ENCODE results near the gene PDZK1IP1. TPM values are rescaled to one million over a fixed set of nuclear protein-coding genes. Genes with fewer than 3 reads are reported as not detected.

PDZK1IP1 gene, protein sequence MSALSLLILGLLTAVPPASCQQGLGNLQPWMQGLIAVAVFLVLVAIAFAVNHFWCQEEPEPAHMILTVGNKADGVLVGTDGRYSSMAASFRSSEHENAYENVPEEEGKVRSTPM
- 3.5 and 6.2 TPM in 2 replicates for total RNA-seq

DNA sequence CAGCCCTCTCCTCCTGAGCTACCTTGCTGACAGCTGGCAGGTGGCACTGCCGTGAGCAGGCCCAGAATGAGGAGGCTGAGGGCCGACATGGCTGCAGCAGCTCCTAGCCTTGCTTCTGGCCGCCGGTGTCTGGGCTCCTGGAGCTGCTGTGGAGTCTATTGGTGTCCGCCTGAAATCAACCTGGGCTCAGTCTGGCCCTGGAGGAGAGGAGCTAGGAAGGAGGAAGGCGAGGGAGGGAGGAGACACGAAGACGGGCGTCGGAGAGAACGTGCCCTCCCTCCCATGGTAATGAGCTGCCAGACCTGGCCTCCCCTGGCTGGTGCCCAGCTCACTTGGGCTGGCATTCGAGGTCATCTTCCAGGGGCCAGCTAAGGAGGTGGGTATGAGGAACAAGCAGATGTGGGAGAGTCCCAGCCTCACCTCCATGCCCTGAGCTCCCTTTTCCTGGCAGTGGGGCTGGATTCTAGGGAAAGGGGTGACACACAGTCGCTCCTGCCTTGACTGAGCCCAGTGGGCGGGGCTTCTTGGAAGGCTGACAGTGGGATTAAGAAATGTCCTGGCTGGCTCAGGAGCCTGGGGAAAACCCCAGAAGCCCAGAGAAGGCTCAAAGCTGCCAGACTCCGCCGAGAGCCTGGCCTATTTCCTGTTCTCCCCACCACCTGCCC, at the start of gene PDZK1IP1:
TSS of gene PDZK1IP1 (minus strand) at position 193 of the 665 bp plus-strand sequence. CDS start at position 89, 104 bp downstream.

DNA sequence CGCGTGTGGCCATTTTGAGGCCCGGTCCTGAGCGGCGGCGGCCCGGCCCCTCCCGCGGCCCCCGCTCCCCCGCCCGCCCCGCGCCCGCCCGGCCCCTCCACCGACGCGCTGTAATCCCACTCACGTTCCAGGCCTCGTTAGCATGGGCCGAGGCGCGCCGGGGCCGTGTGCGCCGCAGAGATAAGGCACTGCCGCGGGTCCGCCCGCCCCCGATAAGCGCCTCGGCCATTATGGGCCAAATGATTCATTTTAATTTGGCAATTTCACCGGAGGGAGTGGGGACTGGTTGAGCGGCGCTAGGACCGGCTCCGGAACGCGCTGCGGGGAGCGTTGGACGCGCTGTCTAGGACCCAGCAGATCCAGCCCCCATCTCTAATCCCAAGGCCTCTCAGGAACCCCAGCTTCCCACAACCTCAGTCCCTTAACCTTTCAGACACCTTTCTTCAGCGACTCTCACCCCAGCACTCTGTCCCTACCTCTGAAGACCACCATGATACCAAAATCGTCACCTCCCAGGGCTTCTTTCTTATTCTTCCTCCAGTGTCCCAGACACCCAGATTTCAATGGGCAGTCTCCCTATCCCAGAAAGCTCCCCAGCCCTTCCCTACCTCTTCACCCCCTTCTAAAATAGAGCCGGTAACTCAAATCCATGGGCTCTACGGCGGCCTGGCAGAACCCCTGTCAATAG, 42.5 kb upstream of the PDZK1IP1 start, which contains the start of gene TAL1:
TSS of gene TAL1 (minus strand) at position 39 of the 688 bp plus-strand sequence. CDS start 6,337 bp downstream, outside the sequence.

DNA sequence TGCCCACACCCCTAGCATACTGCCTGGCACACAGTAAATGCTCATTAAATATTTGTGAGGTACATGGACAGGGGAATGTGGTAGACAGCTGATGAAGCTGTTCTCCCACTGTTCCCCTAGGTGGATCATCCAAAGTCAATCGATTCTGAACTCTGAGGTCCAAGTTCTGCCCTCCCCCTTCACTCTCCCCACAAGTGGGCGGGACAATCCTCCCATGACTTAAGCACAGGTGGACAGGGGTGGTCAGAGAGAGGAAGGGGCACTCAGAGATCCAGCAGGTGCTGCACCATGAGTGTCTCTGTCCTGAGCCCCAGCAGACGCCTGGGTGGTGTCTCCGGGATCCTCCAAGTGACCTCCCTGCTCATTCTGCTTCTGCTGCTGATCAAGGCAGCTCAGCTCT, 52.6 kb downstream of the PDZK1IP1 start, which contains the start of gene CYP4A22:
TSS of gene CYP4A22 (plus strand) at position 244 of the 400 bp plus-strand sequence. CDS start at position 289, 45 bp downstream.

Other genes starting within 250 kb of the PDZK1IP1 start
- not detected in 2 replicates for gene CYP4A11, start 248.6 kb downstream of the PDZK1IP1 start, total RNA-seq
- not detected in 2 replicates for gene CYP4X1, start 166.4 kb downstream of the PDZK1IP1 start, total RNA-seq
- gene CYP4Z1, start 122.8 kb downstream of the PDZK1IP1 start, total RNA-seq = not detected in 2 replicates
- not detected in 2 replicates for gene CYP4A22, start 52.6 kb downstream of the PDZK1IP1 start, total RNA-seq
- not detected in 2 replicates for gene TAL1, start 42.2 kb upstream of the PDZK1IP1 start, total RNA-seq
- 10.3 and 14.6 TPM in 2 replicates for gene STIL, start 124.1 kb upstream of the PDZK1IP1 start, total RNA-seq
- gene CMPK1, start 143.8 kb upstream of the PDZK1IP1 start, total RNA-seq = 69.9 and 76.8 TPM in 2 replicates
- not detected in 2 replicates for gene FOXE3, start 226.2 kb upstream of the PDZK1IP1 start, total RNA-seq
- 0.08 and 0.15 TPM in 2 replicates for gene FOXD2, start 248.0 kb upstream of the PDZK1IP1 start, total RNA-seq